PFSK-1 (cell line): Measurements from ENCODE around the gene CAMK4.

Source experiments
- FOXP2 ChIP-seq: optimal IDR thresholded peaks from 2 replicates; pipeline ENCODE3; 2011; ENCODE audit warnings: borderline replicate concordance, control low read depth, inconsistent platforms; ENCODE audit not compliant: insufficient read depth; ENCODE audit errors: extremely low read length, extremely low read depth
- POLR2AphosphoS5 ChIP-seq: IDR thresholded peaks from 2 replicates; pipeline ENCODE4 v1.6.1; 2012; ENCODE audit warnings: low read depth, mild to moderate bottlenecking, control low read depth, low read length, moderate library complexity
- REST ChIP-seq, 2 experiments: IDR thresholded peaks; 2 replicates each; pipeline versions ENCODE4 v1.6.1 to v1.8.0; 2011 to 2012; ENCODE audit warnings: low read depth in 2 of 2, low read length in 2 of 2, control low read depth in 1 of 2, inconsistent platforms in 1 of 2, mild to moderate bottlenecking in 1 of 2, moderate library complexity in 1 of 2; ENCODE audit not compliant: insufficient read depth in 1 of 2
- SIN3A ChIP-seq: IDR thresholded peaks from 2 replicates; pipeline ENCODE4 v1.6.1; 2012; ENCODE audit warnings: mild to moderate bottlenecking, low read length, moderate library complexity, borderline replicate concordance; ENCODE audit not compliant: insufficient read depth
- TAF1 ChIP-seq: IDR thresholded peaks from 2 replicates; pipeline ENCODE4 v1.6.1; 2012; ENCODE audit warnings: low read length, control low read depth, borderline replicate concordance; ENCODE audit not compliant: insufficient read depth

The CAMK4 gene

GRCh38 chr5:111308951-111309350, 84.8 kb downstream of the CAMK4 start:
- TF ChIP-seq SIN3A = no peak
- no peak for TF ChIP-seq TAF1
- TF ChIP-seq FOXP2 = no peak
- no peak for TF ChIP-seq REST (IDR thresholded peaks at IDR 0.05; ENCODE audit: insufficient read depth in 1 of 2, low read depth in 2 of 2, low read length in 2 of 2)
- no peak for TF ChIP-seq POLR2AphosphoS5

GRCh38 chr5:111309384-111309783, 85.2 kb downstream of the CAMK4 start:
- no peak for TF ChIP-seq FOXP2
- no peak for TF ChIP-seq REST (IDR thresholded peaks at IDR 0.05; ENCODE audit: insufficient read depth in 1 of 2, low read depth in 2 of 2, low read length in 2 of 2)
- TF ChIP-seq SIN3A = no peak

- no peak for TF ChIP-seq SIN3A
- TF ChIP-seq TAF1 = no peak
- no peak for TF ChIP-seq FOXP2
- TF ChIP-seq POLR2AphosphoS5 = no peak
- no peak for TF ChIP-seq REST (IDR thresholded peaks at IDR 0.05; ENCODE audit: insufficient read depth in 1 of 2, low read depth in 2 of 2, low read length in 2 of 2)
Observed at GRCh38 chr5:111310711-111311620, 86.8 kb downstream of the CAMK4 start.

- TF ChIP-seq SIN3A (no peak), POLR2AphosphoS5 (no peak), FOXP2 (no peak), REST (IDR thresholded peaks at IDR 0.05; ENCODE audit: insufficient read depth in 1 of 2, low read depth in 2 of 2, low read length in 2 of 2) (no peak), TAF1 (no peak)
Observed at GRCh38 chr5:111311666-111312065, 87.5 kb downstream of the CAMK4 start.
